GM06990 (cell line): ENCODE results near the gene SLC13A4.
"Not testable (repeated sequence)": the region's sequence is repeated elsewhere in the genome, so short reads cannot be mapped to it uniquely, and the experiment has no call there.

Experiments used
- DNase-seq: peaks from one replicate; pipeline ENCODE4 v3.0.0-alpha.2; 2011; ENCODE audit not compliant: insufficient read length; ENCODE audit errors: extremely low read depth
- H3K27me3 ChIP-seq: replicated peaks from 2 replicates; pipeline ENCODE4 v1.6.0; 2011; ENCODE audit warnings: low read length; ENCODE audit not compliant: control insufficient read depth, insufficient read depth
- H3K36me3 ChIP-seq: 2 replicates; pipeline ENCODE4 v1.5.1; 2011; ENCODE audit warnings: low read length; ENCODE audit not compliant: control insufficient read depth, insufficient read depth
- H3K4me3 ChIP-seq: replicated peaks from 2 replicates; pipeline ENCODE4 v1.5.1; 2011; ENCODE audit warnings: low read depth, mild to moderate bottlenecking, control low read depth, low read length
- TF ChIP-seq, protein P1 (sequence below): IDR thresholded peaks from 2 replicates; pipeline ENCODE4 v1.5.1; 2011; ENCODE audit warnings: low read length, control low read depth, mild to moderate bottlenecking, inconsistent platforms; ENCODE audit not compliant: insufficient read depth, poor library complexity, severe bottlenecking

SLC13A4 gene

DNA sequence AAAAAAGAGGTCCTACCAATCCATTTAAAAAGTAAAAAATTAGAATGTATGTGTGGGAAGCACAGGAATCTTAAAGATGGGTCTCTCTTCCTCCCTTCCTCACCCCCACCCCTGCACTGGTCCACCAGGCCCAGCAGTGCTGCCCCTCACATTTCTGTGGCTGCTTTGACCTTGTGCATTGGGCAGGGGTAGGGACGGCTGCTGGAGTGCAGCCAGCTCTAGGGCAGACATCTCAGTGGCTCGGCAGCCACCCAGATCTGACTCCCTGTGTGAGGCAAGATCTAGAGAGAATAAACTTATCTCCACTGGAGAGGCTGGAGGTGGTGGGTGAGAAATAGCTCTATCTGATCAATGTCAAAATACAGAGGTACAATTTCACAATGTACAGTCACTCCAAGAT is 13.9 kb upstream of the SLC13A4 start:
- no peaks in the 10 kb centered on the region for H3K36me3 ChIP-seq
- H3K4me3 ChIP-seq = no peak overlapping the region
- DNase-seq = no peak
- TF ChIP-seq, protein P1, sequence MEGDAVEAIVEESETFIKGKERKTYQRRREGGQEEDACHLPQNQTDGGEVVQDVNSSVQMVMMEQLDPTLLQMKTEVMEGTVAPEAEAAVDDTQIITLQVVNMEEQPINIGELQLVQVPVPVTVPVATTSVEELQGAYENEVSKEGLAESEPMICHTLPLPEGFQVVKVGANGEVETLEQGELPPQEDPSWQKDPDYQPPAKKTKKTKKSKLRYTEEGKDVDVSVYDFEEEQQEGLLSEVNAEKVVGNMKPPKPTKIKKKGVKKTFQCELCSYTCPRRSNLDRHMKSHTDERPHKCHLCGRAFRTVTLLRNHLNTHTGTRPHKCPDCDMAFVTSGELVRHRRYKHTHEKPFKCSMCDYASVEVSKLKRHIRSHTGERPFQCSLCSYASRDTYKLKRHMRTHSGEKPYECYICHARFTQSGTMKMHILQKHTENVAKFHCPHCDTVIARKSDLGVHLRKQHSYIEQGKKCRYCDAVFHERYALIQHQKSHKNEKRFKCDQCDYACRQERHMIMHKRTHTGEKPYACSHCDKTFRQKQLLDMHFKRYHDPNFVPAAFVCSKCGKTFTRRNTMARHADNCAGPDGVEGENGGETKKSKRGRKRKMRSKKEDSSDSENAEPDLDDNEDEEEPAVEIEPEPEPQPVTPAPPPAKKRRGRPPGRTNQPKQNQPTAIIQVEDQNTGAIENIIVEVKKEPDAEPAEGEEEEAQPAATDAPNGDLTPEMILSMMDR = no peak
- H3K27me3 ChIP-seq = no peaks in the 10 kb centered on the region

DNA sequence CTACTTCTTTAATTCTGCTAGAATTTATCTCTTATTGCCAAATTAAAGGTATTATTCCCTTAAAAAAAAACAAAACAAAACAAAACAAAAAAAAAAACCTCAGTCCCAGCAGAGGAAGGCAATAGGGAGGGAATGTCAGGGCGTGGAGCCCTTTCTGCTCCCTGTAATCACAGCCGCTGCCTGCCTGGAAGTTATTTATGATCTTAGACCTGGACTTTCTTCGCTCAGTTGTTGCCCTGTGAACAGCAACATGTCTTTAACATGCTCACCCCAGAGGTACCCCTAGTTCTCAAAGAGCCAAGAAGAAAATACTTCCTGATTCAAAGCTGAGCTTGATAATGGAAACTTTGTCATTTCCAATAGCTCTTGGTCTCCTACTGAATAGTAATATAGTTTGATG is 12.9 kb upstream of the SLC13A4 start:
- H3K36me3 ChIP-seq = no peaks in the 10 kb centered on the region
- no peak for DNase-seq
- H3K4me3 ChIP-seq = no peak overlapping the region
- TF ChIP-seq, protein P1 = no peak
- no peaks in the 10 kb centered on the region for H3K27me3 ChIP-seq

DNA sequence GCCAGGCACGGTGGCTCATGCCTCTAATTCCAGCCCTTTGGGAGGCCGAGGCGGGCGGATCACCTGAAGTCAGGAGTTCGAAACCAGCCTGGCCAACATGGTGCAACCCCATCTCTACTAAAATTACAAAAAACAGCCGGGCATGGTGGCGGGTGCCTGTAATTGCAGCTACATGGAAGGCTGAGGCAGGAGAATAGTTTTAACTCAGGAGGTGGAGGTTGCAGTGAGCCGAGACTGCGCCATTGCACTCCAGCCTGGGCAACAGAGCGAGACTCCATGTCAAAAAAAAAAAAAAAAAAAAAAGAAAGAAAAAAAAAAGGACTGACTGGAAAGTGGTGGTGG is 9.3 kb upstream of the SLC13A4 start:
- not testable (repeated sequence) for H3K4me3 ChIP-seq, DNase-seq, H3K36me3 ChIP-seq, H3K27me3 ChIP-seq

DNA sequence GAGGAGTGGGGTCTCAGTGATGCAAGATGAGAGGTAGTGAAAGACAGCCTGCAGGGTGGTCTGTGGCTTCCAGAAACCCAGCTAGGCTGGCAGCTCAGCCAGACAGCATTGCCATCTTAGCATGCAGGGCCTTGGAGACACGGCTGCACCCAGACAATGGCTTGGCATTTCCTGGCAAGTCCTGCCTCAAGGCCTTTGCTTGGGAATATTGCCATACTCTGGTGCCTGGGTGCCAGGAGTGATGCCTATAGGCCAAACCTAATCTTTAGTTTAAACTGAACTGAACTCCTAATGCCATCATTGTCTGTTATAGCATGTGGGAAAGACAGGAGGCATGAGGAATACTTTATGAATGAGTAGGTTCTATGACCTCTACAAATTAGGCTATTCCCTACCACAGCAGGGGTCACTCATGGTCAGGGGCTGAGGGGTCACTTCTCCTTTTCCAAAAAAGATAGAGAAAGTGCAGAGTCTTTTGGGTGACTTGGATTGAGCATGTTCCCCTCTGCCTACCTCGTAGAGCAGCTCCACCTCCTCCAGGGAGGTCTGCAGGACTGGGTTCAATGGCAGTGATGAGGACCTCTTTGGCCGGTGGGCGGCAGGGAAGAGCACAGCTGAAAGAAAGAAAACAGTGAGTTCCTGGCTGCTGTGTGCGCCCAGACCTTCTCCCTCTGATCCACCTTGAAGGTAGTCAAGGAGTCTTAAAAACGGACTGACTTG is 8.8 kb upstream of the SLC13A4 start:
- no peaks in the 10 kb centered on the region for H3K36me3 ChIP-seq
- no peak for DNase-seq
- no peak overlapping the region for H3K4me3 ChIP-seq
- TF ChIP-seq, protein P1 = no peak
- H3K27me3 ChIP-seq = no peaks in the 10 kb centered on the region

DNA sequence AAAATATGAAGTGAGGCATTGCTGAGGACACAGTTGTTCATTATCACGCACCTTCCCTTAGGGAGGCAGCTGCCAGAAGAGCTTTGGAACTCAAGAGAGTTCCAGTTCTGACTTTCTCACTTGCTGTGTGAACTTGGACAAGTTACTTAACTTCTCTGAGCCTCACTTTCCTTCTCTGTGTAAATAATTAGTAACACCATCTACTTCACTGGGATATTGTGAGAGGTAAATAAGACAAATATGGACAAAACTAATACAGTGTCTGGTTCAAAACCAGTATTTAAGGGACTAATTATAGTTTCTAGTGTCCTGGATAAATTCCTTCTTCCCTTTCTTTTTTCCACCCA is 6.3 kb upstream of the SLC13A4 start:
- no peak for DNase-seq
- no peaks in the 10 kb centered on the region for H3K27me3 ChIP-seq
- TF ChIP-seq, protein P1 = no peak
- no peak overlapping the region for H3K4me3 ChIP-seq
- no peaks in the 10 kb centered on the region for H3K36me3 ChIP-seq

DNA sequence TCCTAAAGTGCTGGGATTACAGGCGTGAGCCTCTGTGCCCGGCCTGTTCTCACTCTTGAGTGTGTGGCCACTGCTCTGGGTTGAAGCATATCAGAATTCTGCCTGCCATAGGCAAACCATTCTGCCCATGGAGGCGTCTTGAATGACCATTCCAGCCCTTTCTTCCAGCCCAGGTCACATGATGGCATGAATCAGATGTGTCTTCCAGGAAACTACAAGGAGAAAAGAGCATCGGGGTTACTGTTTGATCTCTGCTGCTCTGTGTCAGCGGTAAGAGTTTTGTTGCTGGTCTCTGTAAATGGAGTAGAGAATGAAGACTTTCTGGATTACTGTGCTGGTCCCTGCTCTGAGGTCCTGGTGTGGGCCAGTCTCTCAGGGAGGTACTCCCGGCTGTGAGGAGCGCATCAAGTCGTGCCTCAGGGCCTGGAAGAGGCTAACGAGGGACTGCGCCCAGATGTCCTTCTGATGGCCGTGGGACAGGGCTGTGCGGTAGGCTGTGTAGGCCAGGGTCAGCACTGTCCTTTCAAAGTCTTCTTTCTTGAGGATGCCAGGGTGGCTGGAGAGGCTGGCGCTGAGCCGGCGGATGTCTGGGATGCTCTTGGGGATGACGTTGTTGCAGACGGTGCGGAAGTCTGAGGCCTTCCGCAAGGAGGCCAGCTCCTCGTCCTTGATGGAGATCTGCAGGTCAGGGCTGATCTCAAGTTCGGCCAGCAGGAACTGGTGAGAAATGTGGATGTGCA is 5.8 kb upstream of the SLC13A4 start:
- no peaks in the 10 kb centered on the region for H3K36me3 ChIP-seq
- DNase-seq = no peak
- no peak overlapping the region for H3K4me3 ChIP-seq
- TF ChIP-seq, protein P1 = no peak
- H3K27me3 ChIP-seq = no peaks in the 10 kb centered on the region
